HepG2 (cell line): ENCODE measurements around the gene NACC2. TPM values are rescaled to one million over a fixed set of nuclear protein-coding genes. Genes with fewer than 3 reads are reported as not detected.

Experiments used
- ATAC-seq: fragments of 200-7000 bp; cut with Tn5 transposase; 3 replicates; pipeline ENCODE4 v1.9.1; 2020; ENCODE audit warnings: mild to moderate bottlenecking, moderate library complexity
- BruUV-seq: library from RNA; stranded (reverse); fragments of 400-500 nt; replicated peaks from 2 replicates; lab custom pipeline; 2021; lab: Mats Ljungman, UMichigan
- CTCF ChIA-PET: fragments of 300-600 bp; formaldehyde crosslinking; extraction: SDS; loops from one replicate; lab custom pipeline; 2021; ENCODE audit warnings: low total read pairs, inconsistent platforms, low intra/inter-chr PET ratio; lab: Yijun Ruan, JAX
- POLR2A ChIA-PET: fragments of 350-600 bp; sonication (Branson Sonifier 250); formaldehyde crosslinking; loops from one replicate; lab custom pipeline; 2020; ENCODE audit warnings: antibody characterized with exemption, inconsistent platforms; lab: Yijun Ruan, JAX
- DNase-seq: peaks from one replicate; pipeline ENCODE4 v3.0.0-alpha.2; 2015; ENCODE audit warnings: low spot score
- FAIRE-seq: peaks from 3 replicates; lab custom pipeline; 2011; peaks lifted over from hg19 to GRCh38; lab: Jason Lieb, UNC
- H2AFZ ChIP-seq: one replicate; pipeline ENCODE4 v1.6.1; 2011; ENCODE audit warnings: low read length, inconsistent platforms
- H3K27ac ChIP-seq: fragments of 300-600 bp; 3 replicates; pipeline ENCODE4 v1.8.0; 2011; ENCODE audit warnings: mixed run types, mild to moderate bottlenecking, mixed read lengths, low read length, inconsistent platforms; ENCODE audit not compliant: insufficient read depth; ENCODE audit errors: extremely low read length
- H3K27me3 ChIP-seq, 2 experiments: fragments of 200-600 bp in 1 of 2; 2 replicates in 1 of 2; 3 replicates in 1 of 2; pipeline versions ENCODE4 v1.6.0 to v1.8.0; 2011; ENCODE audit warnings: low read length in 2 of 2, mild to moderate bottlenecking in 2 of 2, moderate library complexity in 2 of 2, inconsistent platforms in 1 of 2; ENCODE audit not compliant: insufficient read depth in 2 of 2, control insufficient read depth in 1 of 2
- H3K36me3 ChIP-seq, 2 experiments: fragments of 200-600 bp in 1 of 2; replicated peaks in 1 of 2; 2 replicates in 1 of 2; 3 replicates in 1 of 2; pipeline versions ENCODE4 v1.5.1 to v1.8.0; 2011; ENCODE audit warnings: low read length in 2 of 2, inconsistent platforms in 1 of 2; ENCODE audit not compliant: insufficient read depth in 2 of 2, control insufficient read depth in 1 of 2
- H3K4me1 ChIP-seq: 2 replicates; pipeline ENCODE4 v1.5.1; 2012; ENCODE audit warnings: low read length, inconsistent platforms; ENCODE audit not compliant: insufficient read depth
- H3K4me2 ChIP-seq: 2 replicates; pipeline ENCODE4 v1.6.0; 2011; ENCODE audit warnings: low read depth, low read length, inconsistent platforms
- H3K4me3 ChIP-seq, 3 experiments: fragments of 200-600 bp in 1 of 3; sonication (generic), shearing (Covaris generic) in 1 of 3; replicated peaks in 1 of 3; 2 replicates each; pipeline ENCODE4 v1.5.1; 2011 to 2016; ENCODE audit warnings: low read length in 3 of 3, inconsistent platforms in 2 of 3, low read depth in 2 of 3, mild to moderate bottlenecking in 2 of 3, control low read depth in 1 of 3, mixed read lengths in 1 of 3; ENCODE audit not compliant: insufficient read depth in 1 of 3
- H3K79me2 ChIP-seq: one replicate; pipeline ENCODE4 v1.6.1; 2011; ENCODE audit warnings: low read length, inconsistent platforms; ENCODE audit not compliant: insufficient read depth
- H3K9ac ChIP-seq: 2 replicates; pipeline ENCODE4 v1.6.0; 2011; ENCODE audit warnings: mild to moderate bottlenecking, low read depth, low read length, inconsistent platforms; ENCODE audit not compliant: insufficient read depth
- H3K9me3 ChIP-seq: 2 replicates; pipeline ENCODE4 v1.5.1; 2012; ENCODE audit warnings: mild to moderate bottlenecking, low read length
- H4K20me1 ChIP-seq: 2 replicates; pipeline ENCODE4 v1.6.0; 2011; ENCODE audit warnings: inconsistent platforms, mild to moderate bottlenecking, low read length, moderate library complexity; ENCODE audit not compliant: insufficient read depth
- ATF3 ChIP-seq: sonication (generic); formaldehyde crosslinking; IDR thresholded peaks from 2 replicates; pipeline ENCODE4 v1.4.0; 2020; ENCODE audit warnings: missing genetic modification reagents
- IRX3 ChIP-seq: sonication (generic); formaldehyde crosslinking; IDR thresholded peaks from 2 replicates; pipeline ENCODE4 v1.8.1; 2023; ENCODE audit warnings: mild to moderate bottlenecking, low read depth, missing genetic modification reagents, borderline replicate concordance
- MTERF4 ChIP-seq: sonication (generic); formaldehyde crosslinking; IDR thresholded peaks from 2 replicates; pipeline ENCODE4 v1.8.0; 2023; ENCODE audit warnings: mild to moderate bottlenecking, missing genetic modification reagents
- PITX1 ChIP-seq: sonication (generic); formaldehyde crosslinking; IDR thresholded peaks from 2 replicates; pipeline ENCODE4 v1.5.1; 2020; ENCODE audit warnings: mild to moderate bottlenecking, missing genetic modification reagents
- SAFB2 ChIP-seq: sonication (generic); formaldehyde crosslinking; IDR thresholded peaks from 2 replicates; pipeline ENCODE4 v1.5.1; 2020; ENCODE audit warnings: missing genetic modification reagents, low read depth, mild to moderate bottlenecking, borderline replicate concordance
- TARDBP ChIP-seq: sonication (generic); formaldehyde crosslinking; IDR thresholded peaks from 2 replicates; pipeline ENCODE4 v1.8.0; 2022; ENCODE audit warnings: mild to moderate bottlenecking, missing genetic modification reagents
- TBL1XR1 ChIP-seq: fragments of 150-350 bp; IDR thresholded peaks from 2 replicates; pipeline ENCODE4 v1.6.1; 2014; ENCODE audit warnings: borderline replicate concordance, low read length; ENCODE audit not compliant: partially characterized antibody
- ZFP82 ChIP-seq: sonication (generic); formaldehyde crosslinking; IDR thresholded peaks from 2 replicates; pipeline ENCODE4 v1.5.1; 2020; ENCODE audit warnings: mild to moderate bottlenecking, missing genetic modification reagents, borderline replicate concordance
- ZKSCAN8 ChIP-seq: IDR thresholded peaks from 2 replicates; pipeline ENCODE4 v1.6.1; 2016; ENCODE audit warnings: borderline replicate concordance, missing genetic modification reagents, missing compliant biosample characterization
- ZNF510 ChIP-seq: sonication (generic); formaldehyde crosslinking; IDR thresholded peaks from 2 replicates; pipeline ENCODE4 v1.4.0; 2020; ENCODE audit warnings: low read depth, mild to moderate bottlenecking, missing genetic modification reagents
- ZNF512B ChIP-seq: sonication (generic); formaldehyde crosslinking; IDR thresholded peaks from 2 replicates; pipeline ENCODE4 v1.5.1; 2020; ENCODE audit warnings: missing genetic modification reagents, mild to moderate bottlenecking, borderline replicate concordance
- WGBS: methylation state at CpG from one replicate; pipeline ENCODE4 v1.1.6; 2017; ENCODE audit warnings: low lambda C conversion rate; 5-methylcytosine and 5-hydroxymethylcytosine counted together
- in situ Hi-C: cut with HindIII; loops from 2 replicates; pipeline ENCODE4 v1.10.0; 2017; ENCODE audit warnings: low pct_unique_long_range_greater_than_20kb; ENCODE audit not compliant: extremely low pct_ligation_motif_present
- intact Hi-C: fragments of 100-400 bp; cut with micrococcal nuclease; formaldehyde crosslinking; loops from one replicate; pipeline ENCODE4 v1.10.0; 2022; ENCODE audit not compliant: unreplicated experiment
- polyA plus RNA-seq, 8 experiments: library from polyadenylated mRNA; depleted of rRNA in 3 of 8; stranded (reverse) in 7 of 8; unstranded in 1 of 8; fragments of >200 nt; fragmentation: Illumina TruSeq in 4 of 8; extraction: Trizol in 4 of 8; gene quantifications; 2 replicates each; pipeline versions ENCODE4 v1.2.1 to v1.2.3, GENCODE V29; 2011 to 2016; ENCODE audit warnings: low read depth in 4 of 8, missing spikeins in 1 of 8, mixed read lengths in 1 of 8; ENCODE audit not compliant: insufficient read depth in 1 of 8
- total RNA-seq, 5 experiments: library from RNA; depleted of rRNA; stranded (reverse); fragments of >200 nt; fragmentation: Illumina TruSeq; extraction: Trizol; gene quantifications; 2 replicates each; pipeline ENCODE4 v1.2.3, GENCODE V29; 2016; ENCODE audit warnings: low read depth in 1 of 5

The NACC2 gene
- total and polyA plus RNA-seq, 2 of the 13 experiments (the other 11 are each of a cell fraction or from before 2014, with no cell fraction given), result 5.9 to 12.3 TPM

- no peak; the same call in 2 of the 3 replicates for ATAC-seq
- BruUV-seq, result TSS peak; percentile 99
- Histone ChIP-seq H3K9ac (peak overlapping the region; percentile 94), H3K27me3 (peaks cover under 1 to 13% of the 10 kb centered on the region in 2 experiments; a peak in 3 of 5 replicates), H3K27ac (peak overlapping the region; percentile 98), H3K9me3 (no peaks in the 10 kb centered on the region), H3K4me3 (peak overlapping the region; percentile 65 to 88 (median 74)), H3K79me2 (no peaks in the 10 kb centered on the region), H3K4me2 (peak overlapping the region; percentile 99), H2AFZ (no peak overlapping the region), H3K4me1 (peaks cover 73% of the 10 kb centered on the region), H3K36me3 (no peaks in the 10 kb centered on the region), H4K20me1 (no peaks in the 10 kb centered on the region)
- ChIA-PET CTCF (no interaction called here), POLR2A (interaction anchor here (1.6 to 4.6 kb wide), 9 partner anchors 9 to 125 kb away, joined by 3 to 99 read pairs (median 41); partner anchors contain the start of genes NACC2 and TMEM250)
- FAIRE-seq, result no peak
- intact Hi-C loops, result loop anchor here (5.0 kb wide), 1 partner anchor 59 kb away; no protein-coding TSS in a partner anchor
- DNase-seq, result no peak
- 1% methylated on average over 8 of the region's 13 CpGs for WGBS
- in situ Hi-C loops, result loop anchor here (25.0 kb wide), 1 partner anchor 269 kb away; no protein-coding TSS in a partner anchor
- TF ChIP-seq TARDBP (CRISPR knock-in tag), result 0 out of 2 replicates have a peak, but pooled peaks have one; percentile 4
- TF ChIP-seq PITX1 (CRISPR knock-in tag), result peak; percentile 13; the same call in 1 of the 2 replicates
- TF ChIP-seq IRX3 (CRISPR knock-in tag), result 0 out of 2 replicates have a peak, but pooled peaks have one; percentile 14
- 0 out of 2 replicates have a peak, but pooled peaks have one; percentile 3 for TF ChIP-seq SAFB2
- peak; percentile 65; the same call in 1 of the 2 replicates for TF ChIP-seq MTERF4 (CRISPR knock-in tag)
- 0 out of 2 replicates have a peak, but pooled peaks have one; percentile 2 for TF ChIP-seq ZNF510 (CRISPR knock-in tag)
- no peak for TF ChIP-seq TBL1XR1
- no peak for TF ChIP-seq ATF3
- TF ChIP-seq ZNF512B (CRISPR knock-in tag), result no peak
- TF ChIP-seq ZKSCAN8, result no peak
- peak; percentile 83; the same call in 1 of the 2 replicates for TF ChIP-seq ZFP82 (CRISPR knock-in tag)
These were observed 101.7 kb downstream of the NACC2 start for GRCh38 chr9:135993409-135993742.
